Suprapubic skin (tissue), 4 donors: ENCODE results near the gene LYZL6. TPM values are rescaled to one million over a fixed set of nuclear protein-coding genes. Genes with fewer than 3 reads are reported as not detected.

ENCODE experiments used
- DNase-seq, 2 donors: peaks; one replicate each; pipeline ENCODE4 v3.0.0-alpha.2; 2019; ENCODE audit warnings: low spot score in 2 of 2
- H3K27ac ChIP-seq: fragments of 200-600 bp; sonication (generic); one replicate; pipeline ENCODE4 v1.5.1; 2019
- H3K27me3 ChIP-seq: fragments of 200-600 bp; sonication (generic); one replicate; pipeline ENCODE4 v1.5.1; 2019
- H3K36me3 ChIP-seq: fragments of 200-600 bp; sonication (generic); one replicate; pipeline ENCODE4 v1.5.1; 2019
- H3K4me1 ChIP-seq: fragments of 200-600 bp; sonication (generic); one replicate; pipeline ENCODE4 v1.5.1; 2019
- H3K4me3 ChIP-seq: fragments of 200-600 bp; sonication (generic); one replicate; pipeline ENCODE4 v1.5.1; 2019; ENCODE audit warnings: mild to moderate bottlenecking
- H3K9me3 ChIP-seq: fragments of 200-600 bp; sonication (generic); one replicate; pipeline ENCODE4 v1.5.1; 2019
- CTCF ChIP-seq, 2 donors: fragments of 200-600 bp in 1 of 2; fragments of 450-650 bp in 1 of 2; sonication (generic) in 1 of 2; IDR thresholded peaks; one replicate each; pipeline ENCODE4 v1.5.1; 2016 to 2019; ENCODE audit warnings: antibody characterized with exemption in 2 of 2, mild to moderate bottlenecking in 1 of 2, moderate library complexity in 1 of 2
- EP300 ChIP-seq: sonication (generic); formaldehyde crosslinking; IDR thresholded peaks from one replicate; pipeline ENCODE4 v1.6.1; 2017; ENCODE audit warnings: antibody characterized with exemption
- POLR2A ChIP-seq, 2 donors: fragments of 450-650 bp; IDR thresholded peaks; one replicate each; pipeline ENCODE4 v1.6.1; 2017; ENCODE audit warnings: antibody characterized with exemption in 2 of 2, mild to moderate bottlenecking in 2 of 2, moderate library complexity in 2 of 2
- POLR2AphosphoS5 ChIP-seq, 3 donors: sonication (generic); formaldehyde crosslinking; IDR thresholded peaks; one replicate each; pipeline ENCODE4 v1.6.1; 2017; ENCODE audit warnings: antibody characterized with exemption in 3 of 3
- WGBS: methylation state at CpG from one replicate; pipeline ENCODE4 v1.1.5; 2018; 5-methylcytosine and 5-hydroxymethylcytosine counted together
- total RNA-seq, 4 donors: library from RNA; depleted of rRNA; stranded (reverse); fragments of >200 nt; gene quantifications; one replicate each; pipeline ENCODE4 v1.1.0, GENCODE V29; 2016

LYZL6 gene
- total RNA-seq, 4 donors from 2014 or later: not detected

GRCh38 chr17:35914354-35914753, 29.2 kb downstream of the LYZL6 start:
- TF ChIP-seq CTCF (IDR thresholded peaks at IDR 0.05): no peak
- no peak for TF ChIP-seq POLR2AphosphoS5 (IDR thresholded peaks at IDR 0.05)
- no peak for TF ChIP-seq POLR2A (IDR thresholded peaks at IDR 0.05)
- no peak for TF ChIP-seq EP300
- no peak overlapping the region for H3K4me3 ChIP-seq
- DNase-seq: peak in 1 of 2 donors; percentile 12
- H3K9me3 ChIP-seq: no peaks in the 10 kb centered on the region
- no peaks in the 10 kb centered on the region for H3K4me1 ChIP-seq
- no CpG with 5 or more reads among the region's 1 CpG for WGBS
- no peaks in the 10 kb centered on the region for H3K36me3 ChIP-seq
- H3K27me3 ChIP-seq: no peaks in the 10 kb centered on the region
- H3K27ac ChIP-seq: no peak overlapping the region

- H3K27me3 ChIP-seq: no peaks in the 10 kb centered on the region
- no peaks in the 10 kb centered on the region for H3K9me3 ChIP-seq
- no peaks in the 10 kb centered on the region for H3K4me1 ChIP-seq
- H3K36me3 ChIP-seq: no peaks in the 10 kb centered on the region
- H3K27ac ChIP-seq: no peak overlapping the region
- DNase-seq: no peak
- TF ChIP-seq EP300 (no peak), CTCF (IDR thresholded peaks at IDR 0.05) (no peak), POLR2A (IDR thresholded peaks at IDR 0.05) (no peak), POLR2AphosphoS5 (IDR thresholded peaks at IDR 0.05) (no peak)
- WGBS: 79% methylated on average over 4 of the region's 4 CpGs
- H3K4me3 ChIP-seq: no peak overlapping the region
These were observed 29.9 kb downstream of the LYZL6 start for GRCh38 chr17:35913609-35914008.

GRCh38 chr17:35912942-35913341, 30.6 kb downstream of the LYZL6 start:
- Histone ChIP-seq H3K4me3 (no peak overlapping the region), H3K36me3 (no peaks in the 10 kb centered on the region), H3K9me3 (no peaks in the 10 kb centered on the region), H3K4me1 (no peaks in the 10 kb centered on the region), H3K27me3 (no peaks in the 10 kb centered on the region), H3K27ac (no peak overlapping the region)
- TF ChIP-seq EP300 (no peak), POLR2AphosphoS5 (IDR thresholded peaks at IDR 0.05) (no peak), CTCF (IDR thresholded peaks at IDR 0.05) (no peak), POLR2A (IDR thresholded peaks at IDR 0.05) (no peak)
- 95% methylated on average over 2 of the region's 2 CpGs for WGBS
- DNase-seq: no peak

GRCh38 chr17:35912339-35912912, 31.1 kb downstream of the LYZL6 start:
- Histone ChIP-seq H3K4me1 (no peaks in the 10 kb centered on the region), H3K27me3 (no peaks in the 10 kb centered on the region), H3K27ac (no peak overlapping the region), H3K4me3 (no peak overlapping the region), H3K9me3 (no peaks in the 10 kb centered on the region), H3K36me3 (no peaks in the 10 kb centered on the region)
- no peak for DNase-seq
- 93% methylated on average over 3 of the region's 3 CpGs for WGBS
- no peak for TF ChIP-seq POLR2AphosphoS5 (IDR thresholded peaks at IDR 0.05)
- TF ChIP-seq POLR2A (IDR thresholded peaks at IDR 0.05): no peak
- TF ChIP-seq CTCF (IDR thresholded peaks at IDR 0.05): no peak

- Histone ChIP-seq H3K4me3 (no peak overlapping the region), H3K4me1 (no peaks in the 10 kb centered on the region), H3K9me3 (no peaks in the 10 kb centered on the region), H3K27ac (no peak overlapping the region), H3K36me3 (no peaks in the 10 kb centered on the region), H3K27me3 (no peaks in the 10 kb centered on the region)
- no peak for DNase-seq
- 95% methylated on average over 3 of the region's 3 CpGs for WGBS
- TF ChIP-seq CTCF (IDR thresholded peaks at IDR 0.05) (no peak), POLR2AphosphoS5 (IDR thresholded peaks at IDR 0.05) (no peak), POLR2A (IDR thresholded peaks at IDR 0.05) (no peak), EP300 (no peak)
These were observed 34.1 kb downstream of the LYZL6 start for GRCh38 chr17:35909408-35909807.
